Stimulated activated CD8-positive, alpha-beta memory T cell treated with anti-CD3 and anti-CD28 coated beads, Interleukin-7, amount 100 ng/mL, for 48 hours (primary cell): ENCODE measurements around the gene PFDN2.

Experiments
- DNase-seq, 2 donors: peaks; one replicate each; pipeline ENCODE4 v3.0.0-alpha.2; 2020; ENCODE audit warnings: low read depth in 1 of 2; ENCODE audit errors: extremely low read depth in 1 of 2

PFDN2 gene

DNA sequence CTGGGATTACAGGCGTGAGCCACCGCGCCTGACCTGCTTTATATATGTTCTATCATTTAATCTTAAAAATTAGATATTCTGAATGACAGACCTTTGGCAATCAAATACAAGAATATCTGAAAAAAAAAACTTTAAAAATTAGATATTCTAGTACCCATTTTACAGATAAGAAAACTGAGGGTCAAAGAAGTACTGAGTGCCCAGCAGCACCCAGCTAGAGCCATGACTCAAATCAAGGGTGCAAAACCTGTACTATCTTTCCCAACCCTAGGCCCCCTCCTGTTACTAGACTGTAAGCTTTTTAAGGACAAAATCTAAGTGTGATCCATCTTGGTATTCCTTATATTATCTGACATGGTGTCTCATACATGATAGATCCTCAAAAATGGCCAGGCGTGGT, 56.4 kb downstream of the PFDN2 start:
- DNase-seq, result no peak

DNA sequence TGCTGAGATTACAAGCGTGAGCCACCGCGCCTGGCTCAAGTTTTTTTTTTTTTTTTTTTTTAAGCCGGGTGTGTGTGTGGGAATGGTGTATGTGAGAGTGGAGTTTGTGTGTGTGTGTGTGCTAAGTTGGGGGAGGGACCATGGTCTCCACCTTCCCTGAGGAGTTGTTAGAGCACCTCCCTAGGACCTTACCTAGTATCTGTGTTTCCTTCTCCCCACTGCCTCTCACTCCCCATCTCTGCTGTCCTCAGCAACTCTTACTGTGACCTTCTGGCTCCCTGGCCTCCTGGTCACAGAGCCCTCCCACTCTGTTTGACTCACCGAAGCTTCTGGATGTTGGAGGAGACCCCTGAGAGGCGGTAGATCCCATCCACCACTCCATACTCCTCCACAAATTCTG, 58.5 kb downstream of the PFDN2 start:
- no peak for DNase-seq

DNA sequence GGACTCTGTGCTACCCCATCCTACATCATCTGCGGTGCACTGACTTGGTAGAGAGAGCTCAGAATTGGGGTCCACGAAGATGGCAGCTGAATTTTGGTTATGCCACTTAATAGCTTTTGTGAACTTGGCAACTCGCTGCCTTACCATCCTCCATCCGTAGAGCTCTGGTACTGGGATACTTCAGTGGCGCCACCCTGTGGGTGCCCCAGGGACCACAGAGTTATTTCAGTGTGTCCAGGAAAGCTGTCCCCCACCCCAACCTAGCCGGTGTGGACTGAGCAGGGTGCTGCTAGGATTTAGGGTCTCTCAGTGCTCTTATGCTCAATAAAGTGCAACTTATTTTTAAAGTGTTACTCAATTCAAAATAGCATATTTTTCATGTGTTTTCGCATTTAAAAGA, 63.0 kb downstream of the PFDN2 start:
- no peak for DNase-seq

DNA sequence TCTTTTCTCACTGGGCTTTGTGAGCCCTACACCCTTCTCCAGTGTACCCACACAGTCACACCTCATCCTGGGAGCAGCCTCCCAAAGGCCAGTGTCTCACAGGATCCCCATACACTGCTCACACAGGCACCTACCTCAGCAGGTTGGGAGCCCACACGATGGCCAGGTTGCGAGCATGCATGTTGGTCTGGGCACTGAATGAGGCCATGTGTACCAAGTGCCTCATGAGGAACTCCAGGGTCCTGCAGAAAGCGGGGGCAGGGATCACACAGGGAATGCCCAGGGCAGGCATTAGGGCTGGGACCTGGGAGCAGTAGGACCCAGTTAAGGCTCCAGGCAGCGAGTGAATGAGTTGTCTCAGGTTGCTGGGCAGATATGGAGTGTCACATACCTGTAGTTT, 63.6 kb downstream of the PFDN2 start:
- no peak for DNase-seq

DNA sequence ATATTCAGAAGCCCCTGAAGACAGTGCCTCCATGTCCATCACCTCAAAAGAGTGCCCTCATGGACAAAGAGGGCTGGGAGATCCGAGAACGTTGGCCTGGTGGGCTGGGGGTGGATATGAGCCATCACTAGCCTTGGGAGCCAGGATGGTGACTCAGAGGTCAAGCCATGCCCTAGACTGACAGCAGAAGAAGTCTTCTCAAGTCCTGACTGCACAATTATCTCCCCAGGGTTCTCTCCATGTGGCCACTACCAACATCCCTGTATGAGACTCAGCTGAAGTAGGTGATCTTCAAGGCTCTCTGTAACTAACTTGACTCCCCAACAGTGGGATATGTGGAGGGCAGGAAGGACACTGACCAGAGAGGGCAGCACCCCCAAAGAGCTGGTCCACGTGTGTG, 64.9 kb downstream of the PFDN2 start:
- no peak for DNase-seq

DNA sequence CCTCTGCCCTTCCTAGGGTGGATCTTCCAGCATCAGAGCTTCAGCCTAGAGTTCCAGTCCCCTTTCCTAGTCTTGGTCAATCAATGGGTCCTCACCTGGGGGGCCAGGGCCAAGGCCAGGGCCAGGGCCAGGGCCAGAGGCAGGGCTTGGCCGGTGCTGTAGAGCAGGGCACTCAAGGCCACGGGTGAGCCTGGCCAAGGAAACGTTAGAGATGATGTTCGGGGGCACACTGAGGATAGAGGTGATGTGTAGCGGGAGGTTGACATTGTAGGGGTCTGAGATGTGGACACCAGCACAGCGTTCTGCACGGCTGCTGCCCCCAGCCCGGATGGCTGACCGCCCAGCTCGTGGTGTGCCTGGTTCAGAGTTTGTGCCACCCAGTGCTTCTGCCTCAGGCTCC, 66.6 kb downstream of the PFDN2 start:
- DNase-seq, result no peak
